Stimulated activated CD4-positive, alpha-beta T cell treated with anti-CD3 and anti-CD28 coated beads, Interleukin-15, amount 100 ng/mL, for 1 hour (primary cell): Measurements from ENCODE around the gene FEZF1.

Source experiments
- DNase-seq, 2 donors: peaks; one replicate each; pipeline ENCODE4 v3.0.0-alpha.2; 2020; ENCODE audit warnings: low read depth in 1 of 2, low spot score in 1 of 2

Gene FEZF1

DNA sequence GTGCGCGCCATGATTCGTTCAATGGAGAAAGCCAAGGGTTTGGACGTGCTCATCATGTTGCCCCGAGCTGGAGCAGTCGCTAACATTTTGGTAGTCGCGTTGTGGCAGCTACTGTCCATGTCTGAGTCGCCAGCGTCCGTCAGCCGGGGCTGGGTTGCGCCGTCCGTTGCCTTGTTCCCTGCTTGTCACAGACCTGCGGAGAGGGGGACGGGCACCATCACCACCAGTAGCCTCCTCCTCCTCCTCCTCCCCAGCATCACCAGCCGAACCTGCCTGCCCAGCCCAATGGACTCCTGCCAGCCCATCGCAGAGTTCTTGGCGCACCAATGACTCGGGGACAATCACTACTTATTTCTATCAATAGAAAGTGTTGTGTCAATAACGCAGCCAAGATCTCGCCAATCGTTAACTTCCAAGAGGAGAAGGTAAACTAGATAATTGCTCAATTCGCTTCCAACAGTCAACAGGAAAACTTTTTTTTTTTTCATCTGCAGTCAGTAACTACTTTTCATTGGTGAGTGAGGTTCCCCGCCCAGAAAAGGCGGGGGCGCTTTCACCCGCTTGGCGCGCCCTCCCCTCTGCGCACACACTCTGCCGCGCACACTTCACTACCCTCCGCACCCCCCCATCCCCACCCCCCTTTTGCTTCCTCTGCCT, at the start of gene FEZF1:
FEZF1 (minus strand) TSS at position 432 of the 657 bp plus-strand sequence; CDS start at position 119, 313 bp downstream.
- DNase-seq, result no peak

GRCh38 chr7:122352454-122352853, 47.9 kb upstream of the FEZF1 start:
- DNase-seq, result no peak

DNA sequence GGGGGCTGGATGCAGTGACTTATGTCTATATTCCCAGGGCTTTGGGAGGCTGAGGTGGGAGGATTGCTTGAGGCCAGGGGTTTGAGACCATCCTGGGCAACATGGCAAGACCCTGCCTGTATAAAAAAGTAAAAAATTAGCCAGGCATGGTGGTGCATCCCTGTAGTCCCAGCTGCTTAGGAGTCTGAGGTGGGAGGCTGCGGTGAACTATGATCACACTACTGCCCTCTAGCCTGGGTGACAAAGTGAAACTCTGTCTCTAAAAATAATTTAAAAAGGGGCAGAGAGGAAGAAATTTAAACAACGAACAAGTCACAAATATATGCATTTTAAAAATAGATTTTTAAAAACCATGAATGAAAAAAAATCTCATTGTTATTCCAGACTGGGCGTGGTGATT, 46.2 kb upstream of the FEZF1 start:
- DNase-seq, result no peak

GRCh38 chr7:122344303-122344620, 39.7 kb upstream of the FEZF1 start:
- no peak for DNase-seq

DNA sequence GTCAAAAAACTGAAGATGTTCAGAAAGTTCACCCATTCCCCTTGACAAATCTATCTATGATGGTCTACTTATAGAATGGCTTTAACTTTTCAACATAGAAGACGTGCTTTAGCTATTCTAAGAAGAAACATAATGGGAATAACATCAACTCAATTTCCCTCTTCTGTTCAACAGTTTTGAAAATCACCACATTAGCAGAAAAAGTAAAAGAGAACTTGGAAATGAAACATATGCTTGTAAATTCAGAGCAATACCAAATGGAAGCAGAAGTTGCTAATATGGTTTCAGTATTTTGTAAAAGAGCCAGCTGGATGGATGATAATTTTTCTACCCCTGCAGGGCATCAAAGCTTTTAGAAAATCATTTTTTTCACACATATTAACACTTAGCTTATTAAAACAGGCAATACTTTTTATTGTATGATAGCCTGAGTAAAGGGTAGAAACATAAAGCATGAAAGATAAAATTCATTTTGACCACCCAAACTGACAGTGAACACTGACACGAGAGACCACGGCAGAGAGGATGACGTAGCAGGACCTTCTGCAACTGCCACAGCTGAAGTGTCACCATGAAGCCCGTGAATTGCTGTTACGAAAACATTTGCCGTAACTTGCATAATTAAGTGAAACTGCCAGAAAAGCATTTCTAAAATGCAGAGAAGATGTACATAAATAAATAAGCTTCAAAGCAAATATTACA, 39.2 kb upstream of the FEZF1 start:
- no peak for DNase-seq

GRCh38 chr7:122340427-122340826, 35.9 kb upstream of the FEZF1 start:
- DNase-seq, result no peak

DNA sequence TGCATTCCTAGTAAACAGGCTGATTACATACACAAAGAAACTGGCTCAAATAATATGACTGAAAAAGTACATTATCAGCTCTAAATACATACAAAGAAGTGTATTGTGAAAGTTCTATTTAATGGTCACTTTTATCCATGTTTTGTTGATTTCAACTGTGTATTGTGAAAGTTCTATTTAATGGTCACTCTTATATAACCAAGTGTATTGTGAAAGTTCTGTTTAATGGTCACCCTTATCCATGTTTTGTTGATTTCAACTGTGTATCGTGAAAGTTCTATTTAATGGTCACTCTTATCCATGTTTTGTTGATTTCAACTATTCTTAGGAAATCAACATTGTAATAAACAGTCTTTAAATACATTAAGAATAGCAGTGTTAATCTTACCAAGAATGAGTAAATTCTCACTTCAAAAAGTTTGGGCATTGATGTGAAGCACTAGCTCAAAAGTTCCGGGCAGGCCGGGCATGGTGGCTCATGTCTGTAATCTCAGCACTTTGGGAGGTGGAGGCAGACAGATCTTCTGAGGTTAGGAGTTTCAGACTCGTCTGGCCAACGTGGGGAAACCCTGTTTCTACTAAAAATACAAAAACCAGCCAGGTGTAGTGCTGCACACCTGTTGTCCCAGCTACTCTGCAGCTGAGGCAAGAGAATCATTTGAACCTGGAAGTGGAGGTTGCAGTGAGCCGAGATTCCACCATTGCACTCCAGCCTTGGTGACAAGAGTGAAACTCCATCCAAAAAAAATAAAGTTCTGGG, 34.8 kb upstream of the FEZF1 start:
- no peak for DNase-seq

- DNase-seq, result no peak
These were observed 32.5 kb upstream of the FEZF1 start for GRCh38 chr7:122337011-122337410.

- DNase-seq, result no peak
These were observed 24.7 kb upstream of the FEZF1 start for GRCh38 chr7:122329145-122329802.

DNA sequence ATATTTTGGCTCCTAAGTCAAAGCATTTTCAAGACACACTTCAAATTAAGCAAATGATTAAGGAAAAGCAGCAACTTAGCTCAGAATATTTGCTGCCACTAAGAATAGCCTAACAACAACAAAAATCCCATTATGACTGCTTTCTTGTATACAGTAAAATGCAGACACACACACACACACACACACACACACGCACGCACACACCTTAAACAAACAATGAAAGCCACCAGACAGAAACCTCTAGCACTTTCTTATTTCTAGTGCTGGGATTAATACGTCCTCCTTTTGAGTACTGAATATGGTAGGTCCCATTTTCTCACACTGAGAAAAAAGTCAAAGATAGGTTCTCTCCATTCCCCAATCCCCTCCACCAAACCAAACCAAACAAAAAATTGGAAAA, 23.4 kb upstream of the FEZF1 start:
- no peak for DNase-seq

GRCh38 chr7:122316467-122317388, 12.2 kb upstream of the FEZF1 start:
- no peak for DNase-seq

- DNase-seq, result no peak
These were observed 11.2 kb upstream of the FEZF1 start for GRCh38 chr7:122315507-122316466.

DNA sequence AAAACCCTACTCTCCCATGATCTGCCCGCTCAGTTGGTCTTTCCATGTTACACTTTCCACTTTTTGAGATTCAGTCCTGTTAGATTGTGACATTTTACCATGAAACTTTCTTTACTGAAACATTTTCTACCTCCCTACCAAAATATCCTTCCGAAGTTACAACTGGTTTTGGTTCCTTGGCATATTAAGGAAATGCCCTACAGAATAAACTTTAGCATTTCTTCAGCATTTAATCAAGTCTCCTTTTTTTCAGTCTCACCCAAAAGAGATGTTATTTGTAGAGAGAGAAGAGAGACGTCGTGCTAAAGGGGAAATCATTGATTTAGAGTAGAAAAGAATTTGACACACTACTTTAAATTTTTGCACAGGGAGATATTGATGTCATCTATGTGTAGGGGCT, 9.7 kb upstream of the FEZF1 start:
- no peak for DNase-seq

DNA sequence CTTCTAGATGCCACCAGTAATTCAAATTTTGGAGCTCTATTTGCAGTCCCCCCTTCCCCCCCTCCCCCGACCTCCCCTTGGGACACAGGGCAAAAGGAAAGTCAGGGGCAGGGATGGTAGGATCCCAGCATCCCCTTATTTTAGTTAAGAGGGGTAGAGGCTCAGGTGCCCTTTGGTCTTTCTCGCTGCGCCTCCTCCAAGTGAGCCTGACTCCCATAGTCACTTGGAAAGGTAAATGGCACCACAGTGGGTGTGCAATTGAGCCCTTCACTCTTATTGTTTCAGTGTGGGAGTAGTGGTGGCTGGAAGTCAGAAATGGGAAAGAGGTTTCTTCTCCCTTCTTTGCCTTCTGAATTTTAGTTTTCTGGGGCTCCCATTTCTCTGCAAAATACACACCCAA, 8.2 kb upstream of the FEZF1 start:
- DNase-seq, result no peak

DNA sequence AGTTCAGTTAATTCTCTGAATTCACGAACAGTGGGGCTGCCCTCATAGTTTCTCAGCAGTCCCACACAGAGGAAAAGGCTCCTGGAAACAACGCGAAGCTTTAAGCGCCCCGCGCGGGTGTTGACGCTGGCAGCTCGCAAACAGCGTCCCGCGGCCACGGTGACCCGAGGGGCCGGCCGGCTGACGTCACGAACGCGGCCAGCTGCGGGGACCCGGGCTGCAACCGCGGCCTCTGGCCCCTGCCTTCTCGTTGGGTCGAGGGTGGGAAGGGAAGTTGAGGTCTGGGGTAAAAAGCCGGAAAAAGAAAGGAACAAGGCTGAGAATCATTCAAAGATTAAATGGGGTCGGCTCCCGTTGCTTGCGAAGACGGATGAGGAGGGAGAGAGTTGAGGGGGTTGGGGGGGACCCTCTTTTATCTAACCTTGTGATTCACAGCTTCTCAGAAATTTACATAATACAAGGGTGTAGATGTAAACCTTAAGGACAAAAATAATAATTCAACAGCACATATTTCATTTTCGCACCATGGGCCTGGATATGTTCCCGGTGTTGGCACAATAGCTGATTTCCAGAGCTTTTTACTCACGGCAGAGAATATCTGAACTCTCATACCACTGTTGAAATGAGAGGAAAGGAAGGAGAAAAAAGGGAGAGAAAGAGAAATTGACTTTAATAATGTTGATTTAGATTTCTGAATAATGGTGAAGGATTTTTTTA, 7.3 kb upstream of the FEZF1 start:
- DNase-seq, result no peak

DNA sequence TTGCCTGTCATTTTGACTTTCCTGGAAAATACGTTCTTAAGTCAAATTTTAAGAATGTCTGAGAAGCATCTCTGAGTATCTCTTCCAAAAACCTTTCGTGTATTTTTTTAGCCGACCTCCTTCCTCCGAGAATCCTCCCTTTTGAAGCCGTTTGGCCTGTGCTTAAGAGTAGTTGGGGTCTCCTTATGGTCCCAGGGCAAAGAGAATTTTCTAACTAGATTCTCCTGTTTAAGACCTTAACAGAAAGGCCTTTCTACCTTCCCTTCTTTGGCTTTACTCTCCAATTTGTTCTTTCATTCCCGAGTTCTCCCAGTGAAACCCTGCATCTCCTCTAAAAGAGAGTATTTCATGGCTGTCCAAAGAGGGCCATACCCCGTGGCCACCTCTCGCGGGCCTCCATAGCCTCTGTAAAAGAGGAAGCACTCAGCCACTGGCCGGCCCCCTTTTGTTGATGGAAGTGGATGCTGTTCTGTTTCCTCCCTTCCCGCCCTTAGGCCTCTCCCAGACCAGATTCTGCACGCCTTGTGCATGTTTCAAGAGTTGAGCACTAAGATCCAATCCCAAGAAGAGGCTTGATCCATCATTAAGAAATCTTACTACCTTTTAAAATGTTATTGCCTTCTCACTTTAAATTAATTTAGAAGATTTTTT, 6.6 kb upstream of the FEZF1 start:
- no peak for DNase-seq

DNA sequence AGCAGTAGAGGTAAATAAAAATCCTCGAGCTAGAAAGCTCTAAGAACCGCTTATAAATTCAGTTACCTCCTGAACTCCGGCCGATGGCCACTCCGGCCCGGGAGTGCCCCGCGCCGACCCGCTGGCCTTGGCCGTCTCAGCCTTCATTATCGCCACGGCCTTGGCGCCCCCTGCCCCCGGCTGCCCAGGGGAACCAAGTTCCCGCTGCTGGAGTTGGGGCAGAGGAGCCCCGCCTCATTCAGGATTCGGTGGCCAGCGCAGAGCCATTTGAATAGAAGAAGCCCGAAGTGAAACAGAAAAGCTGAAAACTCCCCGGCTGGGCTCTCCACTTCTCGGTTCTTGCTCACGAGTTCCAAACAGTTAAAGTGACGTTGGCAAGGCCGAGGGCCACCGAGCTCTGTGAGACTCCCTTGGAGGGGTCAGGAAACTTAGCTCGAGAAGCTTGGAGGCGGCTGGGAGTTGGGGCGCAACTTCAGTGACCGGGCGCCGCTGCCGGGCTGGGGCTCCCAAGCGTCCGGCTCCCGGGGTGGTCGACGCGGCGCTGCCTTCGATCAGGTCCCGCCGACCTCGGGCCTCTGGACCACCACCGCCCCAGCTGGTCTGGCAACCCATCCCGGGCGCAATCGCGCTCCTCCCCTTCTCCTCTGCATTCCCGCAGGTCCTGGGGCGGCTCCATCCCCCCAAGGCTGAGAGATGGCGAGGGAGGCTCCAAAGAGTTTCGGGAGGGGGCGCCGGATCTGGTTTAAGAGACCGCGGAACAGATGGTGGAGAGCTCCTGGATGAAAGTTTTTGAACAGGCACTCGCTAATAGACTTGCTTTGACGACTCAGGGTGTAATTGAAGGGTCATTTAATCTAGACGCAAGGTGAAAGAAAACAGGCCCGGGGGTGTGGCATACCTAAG, 5.8 kb upstream of the FEZF1 start:
- no peak for DNase-seq
